Endothelial cell (in vitro differentiated cells): ENCODE data around the gene CADM1. TPM values are rescaled to one million over a fixed set of nuclear protein-coding genes. Genes with fewer than 3 reads are reported as not detected.
A peak's percentile ranks its signal among the peaks of the same experiment; 100 is the strongest.

ENCODE experiments used
- DNase-seq: peaks from one replicate; pipeline ENCODE4 v3.0.0; 2021; ENCODE audit warnings: low spot score
- H3K27ac Mint-ChIP-seq: one replicate; pipeline ENCODE4 v1.8.0; 2021; ENCODE audit warnings: mixed read lengths, inconsistent platforms; ENCODE audit not compliant: unreplicated experiment
- H3K27me3 Mint-ChIP-seq: one replicate; pipeline ENCODE4 v1.8.0; 2021; ENCODE audit warnings: mild to moderate bottlenecking, moderate library complexity, mixed read lengths, inconsistent platforms; ENCODE audit not compliant: unreplicated experiment
- H3K36me3 Mint-ChIP-seq: one replicate; pipeline ENCODE4 v1.8.0; 2021; ENCODE audit warnings: mild to moderate bottlenecking, low read depth, mixed read lengths, inconsistent platforms; ENCODE audit not compliant: unreplicated experiment
- H3K4me1 Mint-ChIP-seq: one replicate; pipeline ENCODE4 v1.8.0; 2021; ENCODE audit warnings: mild to moderate bottlenecking, mixed read lengths, inconsistent platforms; ENCODE audit not compliant: unreplicated experiment
- H3K4me3 Mint-ChIP-seq: one replicate; pipeline ENCODE4 v1.8.0; 2021; ENCODE audit warnings: mild to moderate bottlenecking, mixed read lengths, inconsistent platforms; ENCODE audit not compliant: unreplicated experiment
- H3K9me3 Mint-ChIP-seq: one replicate; pipeline ENCODE4 v1.8.0; 2021; ENCODE audit warnings: mixed read lengths, inconsistent platforms; ENCODE audit not compliant: unreplicated experiment
- CTCF ChIP-seq: fragments of 200-600 bp; sonication (generic); IDR thresholded peaks from one replicate; pipeline ENCODE4 v1.5.0; 2021; ENCODE audit warnings: antibody characterized with exemption; ENCODE audit not compliant: unreplicated experiment
- total RNA-seq: library from RNA; stranded (reverse); fragmentation: NEBNext Ultra II Directional; extraction: Animal tissue kit (Norgen Biotek cat#: 25700); gene quantifications from one replicate; pipeline ENCODE4 v1.2.1, GENCODE V29; 2021; ENCODE audit not compliant: unreplicated experiment

Gene CADM1
- total RNA-seq, 1 donor from 2014 or later: 65.5 TPM

DNA sequence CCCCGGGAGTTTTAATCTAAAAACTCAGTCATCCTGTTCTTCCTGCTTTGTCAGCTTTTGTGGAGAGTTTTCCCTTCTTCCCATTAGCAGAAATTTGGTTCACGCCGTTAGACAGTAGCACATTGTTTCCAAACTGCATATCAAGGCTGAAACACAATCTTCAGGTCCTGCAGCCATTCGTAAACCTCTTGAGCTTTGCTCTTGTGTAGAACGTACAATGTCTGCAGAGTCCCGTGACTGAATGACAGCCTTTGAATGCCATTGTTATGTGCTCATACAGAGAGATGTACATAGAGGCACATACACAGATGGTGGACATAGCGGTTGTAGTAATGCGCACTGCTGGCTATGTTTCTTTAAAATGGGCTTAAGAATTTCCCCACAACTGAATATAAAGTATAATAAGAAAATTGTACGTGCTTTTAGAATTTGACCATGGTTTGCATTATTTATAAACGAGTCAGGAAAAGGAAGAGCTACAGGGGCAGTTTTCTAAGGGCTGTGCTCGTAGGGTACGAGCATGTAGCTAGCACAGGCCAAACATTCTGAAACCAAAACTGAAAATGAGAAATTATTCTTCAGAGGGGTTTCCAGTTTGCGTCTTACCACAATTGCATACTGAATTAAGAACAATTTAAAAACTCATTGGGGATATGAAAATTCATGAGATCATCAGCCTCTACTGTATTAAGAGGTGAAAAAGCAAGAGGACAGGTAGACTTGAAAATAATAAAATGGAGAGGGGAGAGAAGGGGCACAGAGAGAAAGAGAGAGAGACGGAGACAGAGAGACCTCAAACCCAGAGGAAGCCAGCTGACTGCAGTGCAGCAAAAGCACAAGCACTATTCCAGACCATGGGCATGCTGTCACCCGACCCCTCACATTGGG lies 310.1 kb downstream of the CADM1 start:
- DNase-seq: no peak
- H3K36me3 Mint-ChIP-seq: no peaks in the 10 kb centered on the region
- no peak overlapping the region for H3K4me3 Mint-ChIP-seq
- H3K27ac Mint-ChIP-seq: peak overlapping the region; percentile 83
- H3K9me3 Mint-ChIP-seq: no peaks in the 10 kb centered on the region
- no peaks in the 10 kb centered on the region for H3K27me3 Mint-ChIP-seq
- H3K4me1 Mint-ChIP-seq: peaks cover 13% of the 10 kb centered on the region
- TF ChIP-seq CTCF: no peak

GRCh38 chr11:115191761-115192160 lies 312.5 kb downstream of the CADM1 start:
- Mint-ChIP-seq H3K27me3 (no peaks in the 10 kb centered on the region), H3K4me3 (no peak overlapping the region), H3K27ac (no peak overlapping the region), H3K9me3 (no peaks in the 10 kb centered on the region), H3K36me3 (no peaks in the 10 kb centered on the region), H3K4me1 (peaks cover 14% of the 10 kb centered on the region)
- no peak for TF ChIP-seq CTCF
- DNase-seq: no peak

- Mint-ChIP-seq H3K4me3 (no peak overlapping the region), H3K4me1 (peaks cover 23% of the 10 kb centered on the region), H3K27me3 (no peaks in the 10 kb centered on the region), H3K27ac (no peak overlapping the region), H3K9me3 (no peaks in the 10 kb centered on the region), H3K36me3 (no peaks in the 10 kb centered on the region)
- DNase-seq: no peak
- no peak for TF ChIP-seq CTCF
Measured at GRCh38 chr11:115190196-115190595, 314.0 kb downstream of the CADM1 start.

DNA sequence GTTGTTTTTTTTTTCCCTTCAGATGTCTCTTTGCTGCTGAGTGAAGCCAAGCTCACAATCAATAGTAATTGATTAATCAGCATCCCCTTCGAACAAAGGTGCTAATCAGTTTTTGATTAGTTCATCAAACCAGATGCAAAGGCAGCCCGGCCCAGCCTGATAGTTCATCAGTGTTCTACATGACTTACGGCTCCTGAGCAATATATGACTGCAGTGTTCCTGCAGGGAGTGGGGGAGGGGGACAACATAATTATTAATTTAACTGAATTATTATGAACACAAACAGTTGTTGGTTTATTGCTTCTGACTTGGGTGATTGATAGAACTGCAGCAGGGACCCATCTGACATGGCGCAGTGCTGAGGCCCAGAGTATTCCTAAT lies 315.3 kb downstream of the CADM1 start:
- peaks cover 22% of the 10 kb centered on the region for H3K4me1 Mint-ChIP-seq
- DNase-seq: no peak
- TF ChIP-seq CTCF: no peak
- no peak overlapping the region for H3K27ac Mint-ChIP-seq
- no peaks in the 10 kb centered on the region for H3K36me3 Mint-ChIP-seq
- no peaks in the 10 kb centered on the region for H3K27me3 Mint-ChIP-seq
- H3K4me3 Mint-ChIP-seq: no peak overlapping the region
- no peaks in the 10 kb centered on the region for H3K9me3 Mint-ChIP-seq

GRCh38 chr11:115188188-115188897 lies 315.9 kb downstream of the CADM1 start:
- TF ChIP-seq CTCF: no peak
- H3K27ac Mint-ChIP-seq: no peak overlapping the region
- H3K4me1 Mint-ChIP-seq: peaks cover 19% of the 10 kb centered on the region
- no peaks in the 10 kb centered on the region for H3K9me3 Mint-ChIP-seq
- no peak overlapping the region for H3K4me3 Mint-ChIP-seq
- H3K27me3 Mint-ChIP-seq: no peaks in the 10 kb centered on the region
- DNase-seq: no peak
- H3K36me3 Mint-ChIP-seq: no peaks in the 10 kb centered on the region
